GM11168 (cell line): ENCODE data around the gene LIME1.

ENCODE experiments used
- in situ Hi-C: fragments of 300-500 bp; cut with MboI; formaldehyde crosslinking; loops from one replicate; pipeline ENCODE4 v1.12.0; 2022; ENCODE audit warnings: low sequenced_read_pairs; ENCODE audit not compliant: unreplicated experiment

The LIME1 gene

GRCh38 chr20:63787749-63788148 lies 51.3 kb downstream of the LIME1 start:
- in situ Hi-C loops = no loop called here
